Urinary bladder (tissue), 4 donors: ENCODE measurements around the gene ANAPC13. TPM values are rescaled to one million over a fixed set of nuclear protein-coding genes. Genes with fewer than 3 reads are reported as not detected.

ENCODE experiments used
- DNase-seq: peaks from one replicate; pipeline ENCODE4 v3.0.0-alpha.2; 2015; ENCODE audit errors: extremely low spot score
- H3K27ac ChIP-seq: one replicate; pipeline ENCODE4 v1.5.1; 2013; ENCODE audit warnings: low read depth, mild to moderate bottlenecking, moderate library complexity
- H3K36me3 ChIP-seq: one replicate; pipeline ENCODE4 v1.6.1; 2013; ENCODE audit warnings: mild to moderate bottlenecking, moderate library complexity; ENCODE audit not compliant: insufficient read depth
- H3K4me1 ChIP-seq: one replicate; pipeline ENCODE4 v1.6.1; 2013; ENCODE audit warnings: mild to moderate bottlenecking, moderate library complexity; ENCODE audit not compliant: insufficient read depth
- H3K4me3 ChIP-seq: one replicate; pipeline ENCODE4 v1.5.1; 2013; ENCODE audit warnings: low read depth, low read length
- WGBS: extraction: QIAGEN DNeasy Blood & Tissue Kit; methylation state at CpG from one replicate; pipeline ENCODE4 v1.1.7; 2013; 5-methylcytosine and 5-hydroxymethylcytosine counted together
- polyA plus RNA-seq: library from polyadenylated mRNA; stranded (reverse); fragments of 200-250 nt; gene quantifications from one replicate; pipeline ENCODE4 v1.2.3, GENCODE V29; 2013
- total RNA-seq: library from RNA; depleted of rRNA; stranded (reverse); fragments of >200 nt; gene quantifications from one replicate; pipeline ENCODE4 v1.2.3, GENCODE V29; 2014
- donor health status: healthy with polysubstance abuse.
- donor health status: healthy.

The ANAPC13 gene
- total and polyA plus RNA-seq, 2 donors = 57.1 to 68.0 TPM

DNA sequence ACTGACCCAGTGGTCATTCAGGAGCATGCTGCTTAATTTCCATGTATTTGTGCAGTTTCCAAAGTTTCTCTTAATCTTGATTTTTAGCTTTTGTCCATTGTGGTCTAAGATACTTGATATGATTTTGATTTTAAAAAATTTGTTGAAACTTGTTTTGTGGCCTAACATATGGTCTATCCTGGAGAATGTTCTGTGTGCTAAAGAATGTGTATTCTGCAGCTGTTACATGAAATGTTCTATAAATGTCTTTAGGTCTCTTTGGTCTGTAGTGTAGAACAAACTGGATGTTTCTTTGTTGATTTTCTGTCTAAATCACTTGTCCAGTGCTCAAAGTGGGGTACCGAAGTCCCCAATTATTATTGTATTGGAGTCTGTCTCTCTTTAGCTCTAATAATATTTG lies 17.5 kb upstream of the ANAPC13 start:
- Histone ChIP-seq H3K27ac (no peak overlapping the region), H3K4me3 (no peak overlapping the region), H3K4me1 (no peaks in the 10 kb centered on the region), H3K36me3 (no peaks in the 10 kb centered on the region)
- DNase-seq = no peak
- WGBS = 99% methylated on average over 1 of the region's 1 CpG

DNA sequence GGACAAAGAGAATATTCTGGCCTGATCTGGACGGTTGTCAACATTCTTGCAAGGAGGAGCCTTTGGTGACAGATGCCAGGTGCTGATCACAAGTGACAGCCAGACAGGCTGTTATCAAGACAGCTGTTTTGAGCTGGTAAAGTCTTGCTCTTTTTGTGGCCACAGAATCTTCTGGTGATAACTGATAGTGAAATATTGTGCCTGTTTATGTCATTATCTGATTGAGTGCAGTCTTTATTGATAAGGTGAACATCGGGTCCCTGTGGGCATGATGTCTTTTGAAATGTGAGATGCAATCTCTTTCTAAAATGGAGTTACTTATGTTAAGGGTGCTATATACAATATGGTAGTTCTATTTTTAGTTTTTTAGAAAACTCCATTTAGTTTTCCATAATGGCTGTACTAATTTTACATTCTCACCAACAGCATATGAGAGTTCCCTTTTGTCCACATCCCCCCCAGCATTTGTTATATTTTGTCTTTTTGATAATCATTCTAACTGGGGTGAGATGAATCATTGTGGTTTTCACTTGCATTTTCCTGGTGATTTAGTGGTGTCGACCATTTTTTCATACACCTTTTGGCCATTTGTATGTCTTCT lies 10.8 kb upstream of the ANAPC13 start:
- Histone ChIP-seq H3K4me1 (no peaks in the 10 kb centered on the region), H3K36me3 (peaks cover 1% of the 10 kb centered on the region), H3K4me3 (no peak overlapping the region), H3K27ac (no peak overlapping the region)
- DNase-seq = no peak
- 64% methylated on average over 3 of the region's 3 CpGs for WGBS

- no peak for DNase-seq
- H3K4me3 ChIP-seq = no peak overlapping the region
- H3K27ac ChIP-seq = no peak overlapping the region
- peaks cover 1% of the 10 kb centered on the region for H3K36me3 ChIP-seq
- H3K4me1 ChIP-seq = no peaks in the 10 kb centered on the region
These were observed 10.2 kb upstream of the ANAPC13 start for GRCh38 chr3:134495980-134496379.

DNA sequence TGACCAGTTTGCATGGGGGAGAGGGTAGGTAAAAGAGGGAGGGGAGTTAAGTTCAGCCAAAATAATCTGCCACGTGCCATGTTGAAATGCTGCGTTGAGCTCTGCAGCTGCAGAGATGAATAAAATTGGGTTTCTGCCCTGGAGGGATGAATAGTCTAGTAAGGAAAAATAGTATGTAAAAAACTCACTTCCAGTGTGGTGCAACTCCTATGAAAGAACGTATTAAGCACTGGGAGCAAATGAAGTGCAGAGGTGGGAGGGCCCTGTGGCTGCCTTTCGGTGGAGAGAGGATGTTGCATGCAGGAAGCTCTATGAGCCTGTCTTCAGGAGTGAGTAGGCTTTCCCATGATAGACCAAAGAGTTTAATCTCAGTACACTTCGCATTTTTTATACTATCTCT lies 8.7 kb upstream of the ANAPC13 start:
- no peak overlapping the region for H3K27ac ChIP-seq
- no peak overlapping the region for H3K4me3 ChIP-seq
- DNase-seq = no peak
- peaks cover 1% of the 10 kb centered on the region for H3K36me3 ChIP-seq
- WGBS = 86% methylated on average over 5 of the region's 5 CpGs
- H3K4me1 ChIP-seq = no peaks in the 10 kb centered on the region

- Histone ChIP-seq H3K4me1 (peaks cover 5% of the 10 kb centered on the region), H3K27ac (no peak overlapping the region), H3K36me3 (no peaks in the 10 kb centered on the region), H3K4me3 (no peak overlapping the region)
- no peak for DNase-seq
- WGBS = 55% methylated on average over 5 of the region's 5 CpGs
These were observed 1.6 kb upstream of the ANAPC13 start for GRCh38 chr3:134487406-134487805.

GRCh38 chr3:134486577-134487041 lies 824 bp upstream of the ANAPC13 start:
- 3% methylated on average over 17 of the region's 17 CpGs for WGBS
- peaks cover 5% of the 10 kb centered on the region for H3K4me1 ChIP-seq
- peak overlapping the region; percentile 93 for H3K27ac ChIP-seq
- DNase-seq = no peak
- peak overlapping the region; percentile 72 for H3K4me3 ChIP-seq
- H3K36me3 ChIP-seq = no peaks in the 10 kb centered on the region

GRCh38 chr3:134485075-134485717 lies 589 bp downstream of the ANAPC13 start:
- Histone ChIP-seq H3K36me3 (no peaks in the 10 kb centered on the region), H3K4me1 (peaks cover 5% of the 10 kb centered on the region), H3K4me3 (peak overlapping the region; percentile 72), H3K27ac (peak overlapping the region; percentile 86)
- no peak for DNase-seq
- WGBS = under 1% methylated on average over 24 of the region's 24 CpGs

- Histone ChIP-seq H3K27ac (no peak overlapping the region), H3K4me1 (peaks cover 5% of the 10 kb centered on the region)
- WGBS = 77% methylated on average over 7 of the region's 7 CpGs
These were observed 2.4 kb downstream of the ANAPC13 start for GRCh38 chr3:134483195-134483900.

DNA sequence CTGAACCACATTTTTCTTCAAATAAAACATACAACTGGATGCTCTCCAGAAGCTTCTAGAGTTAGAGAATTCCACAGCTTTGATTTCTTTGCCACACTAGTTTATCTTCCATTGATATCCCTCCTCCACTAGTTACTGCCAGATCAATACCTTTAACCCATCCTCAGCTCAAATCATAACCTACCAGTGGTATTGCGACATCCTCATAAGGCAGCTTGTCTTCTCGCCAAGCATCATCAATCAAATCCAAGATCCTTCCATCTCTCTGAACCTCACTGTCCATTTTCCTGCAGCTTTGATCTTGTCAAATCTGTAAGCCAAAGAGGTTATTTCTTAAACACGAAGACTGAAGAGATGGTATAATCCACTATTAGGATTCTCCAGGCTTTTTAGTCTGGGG lies 3.2 kb downstream of the ANAPC13 start:
- no peak overlapping the region for H3K27ac ChIP-seq
- no peak for DNase-seq
- WGBS = 87% methylated on average over 3 of the region's 3 CpGs

More at GRCh38 chr3:134483195-134483900, 2.4 kb downstream of the ANAPC13 start:
- DNase-seq = no peak
- H3K4me3 ChIP-seq = no peak overlapping the region
- no peaks in the 10 kb centered on the region for H3K36me3 ChIP-seq

GRCh38 chr3:134481166-134481565 lies 4.6 kb downstream of the ANAPC13 start:
- 79% methylated on average over 1 of the region's 1 CpG for WGBS
- no peak for DNase-seq
- Histone ChIP-seq H3K27ac (no peak overlapping the region), H3K36me3 (no peaks in the 10 kb centered on the region), H3K4me1 (peaks cover 5% of the 10 kb centered on the region), H3K4me3 (no peak overlapping the region)

More for the DNA sequence above, 3.2 kb downstream of the ANAPC13 start:
- Histone ChIP-seq H3K4me3 (no peak overlapping the region), H3K36me3 (no peaks in the 10 kb centered on the region), H3K4me1 (peaks cover 5% of the 10 kb centered on the region)

DNA sequence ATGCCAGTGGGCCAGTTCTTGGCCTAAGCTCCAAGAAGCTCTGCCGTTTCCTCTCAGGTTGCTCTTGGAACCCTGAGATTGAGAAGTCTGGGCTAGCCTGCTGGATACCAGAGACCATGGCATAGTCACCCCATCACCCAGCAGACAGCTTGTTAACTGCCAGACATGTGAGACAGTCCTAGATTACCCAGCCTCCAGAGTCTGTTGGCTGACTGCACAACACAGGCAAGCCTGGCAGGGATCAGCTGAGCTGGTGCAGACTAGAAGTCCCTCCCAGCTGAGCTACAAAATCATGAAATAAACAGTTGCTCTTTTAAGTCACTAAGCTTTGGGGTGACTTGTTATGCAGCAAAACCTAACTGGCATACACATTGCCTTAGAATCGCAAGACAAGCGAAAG lies 5.2 kb downstream of the ANAPC13 start:
- Histone ChIP-seq H3K36me3 (no peaks in the 10 kb centered on the region), H3K4me3 (no peak overlapping the region), H3K4me1 (peaks cover 5% of the 10 kb centered on the region), H3K27ac (no peak overlapping the region)
- no peak for DNase-seq
- 89% methylated on average over 3 of the region's 3 CpGs for WGBS

- peaks cover 2% of the 10 kb centered on the region for H3K4me1 ChIP-seq
- DNase-seq = no peak
These were observed 7.8 kb downstream of the ANAPC13 start for GRCh38 chr3:134477938-134478337.

DNA sequence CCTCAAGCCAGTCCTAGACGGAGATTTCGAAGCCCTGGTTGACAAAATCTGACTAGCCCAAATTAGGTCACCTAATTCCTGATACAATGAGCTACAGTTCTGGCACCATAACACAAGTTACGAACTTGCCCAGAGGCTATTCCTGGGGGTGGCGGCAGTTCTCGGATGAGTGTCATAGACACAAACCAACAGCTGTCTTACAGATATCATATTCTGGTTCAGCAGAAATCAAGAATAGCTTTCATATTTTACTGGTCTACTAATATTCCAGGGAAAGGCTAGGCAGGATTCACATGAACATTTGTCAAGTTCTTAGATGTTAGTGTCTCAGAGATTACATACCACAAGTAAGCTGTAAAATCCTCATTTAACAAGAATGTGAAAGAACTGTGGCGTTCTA lies 8.8 kb downstream of the ANAPC13 start:
- Histone ChIP-seq H3K36me3 (no peaks in the 10 kb centered on the region), H3K4me1 (peaks cover 2% of the 10 kb centered on the region), H3K4me3 (no peak overlapping the region), H3K27ac (no peak overlapping the region)
- WGBS = 76% methylated on average over 6 of the region's 6 CpGs
- no peak for DNase-seq

More at GRCh38 chr3:134477938-134478337, 7.8 kb downstream of the ANAPC13 start:
- Histone ChIP-seq H3K36me3 (no peaks in the 10 kb centered on the region), H3K4me3 (no peak overlapping the region), H3K27ac (no peak overlapping the region)
- WGBS = 57% methylated on average over 2 of the region's 2 CpGs

GRCh38 chr3:134476306-134476705 lies 9.5 kb downstream of the ANAPC13 start:
- Histone ChIP-seq H3K27ac (no peak overlapping the region), H3K4me3 (no peak overlapping the region), H3K4me1 (peaks cover 2% of the 10 kb centered on the region), H3K36me3 (no peaks in the 10 kb centered on the region)
- 48% methylated on average over 4 of the region's 4 CpGs for WGBS
- no peak for DNase-seq
